Astrocyte (in vitro differentiated cells and primary cell): ENCODE results near the gene PYGB.

Source experiments
- CTCF ChIP-seq: IDR thresholded peaks from 2 replicates; pipeline ENCODE4 v1.5.1; 2011; ENCODE audit warnings: low read depth, mild to moderate bottlenecking, inconsistent platforms, low read length, moderate library complexity; ENCODE audit not compliant: insufficient read depth
- EZH2 ChIP-seq: IDR thresholded peaks from 2 replicates; pipeline ENCODE4 v1.6.1; 2012; ENCODE audit warnings: mild to moderate bottlenecking, low read length, inconsistent platforms; ENCODE audit not compliant: insufficient read depth

- no peak for TF ChIP-seq CTCF
- TF ChIP-seq EZH2, result no peak
These were observed 11.2 kb upstream of the PYGB start for GRCh38 chr20:25236450-25237304.
